Lung (tissue), 16 donors: ENCODE results near the gene SCUBE3. TPM values are rescaled to one million over a fixed set of nuclear protein-coding genes. Genes with fewer than 3 reads are reported as not detected.

Experiments used
- ATAC-seq: fragments of 200-7000 bp; cut with Tn5 transposase; one replicate; pipeline ENCODE4 v1.9.1; 2020; ENCODE audit warnings: moderate number of reproducible peaks; ENCODE audit not compliant: insufficient read depth, low FRiP score
- DNase-seq, 3 donors: peaks; one replicate each; pipeline ENCODE4 v3.0.0-alpha.2; 2013 to 2017
- H3K27ac ChIP-seq, 2 donors: one replicate each; pipeline ENCODE4 v1.5.1; 2013; ENCODE audit warnings: mild to moderate bottlenecking in 2 of 2, moderate library complexity in 2 of 2, control low read depth in 1 of 2, inconsistent platforms in 1 of 2, low read depth in 1 of 2, low read length in 1 of 2
- H3K27me3 ChIP-seq, 3 donors: one replicate each; pipeline ENCODE4 v1.5.1; 2013; ENCODE audit warnings: low read length in 2 of 3; ENCODE audit not compliant: control insufficient read depth in 3 of 3, insufficient read depth in 3 of 3
- H3K36me3 ChIP-seq, 4 donors: one replicate each; pipeline ENCODE4 v1.5.1; 2013; ENCODE audit warnings: low read length in 4 of 4, mild to moderate bottlenecking in 1 of 4, moderate library complexity in 1 of 4; ENCODE audit not compliant: control insufficient read depth in 4 of 4, insufficient read depth in 4 of 4
- H3K4me1 ChIP-seq, 5 donors: one replicate each; pipeline ENCODE4 v1.5.1; 2013; ENCODE audit warnings: low read length in 5 of 5, mild to moderate bottlenecking in 2 of 5, moderate library complexity in 1 of 5; ENCODE audit not compliant: control insufficient read depth in 5 of 5, insufficient read depth in 5 of 5
- H3K4me3 ChIP-seq: one replicate; pipeline ENCODE4 v1.5.1; 2013; ENCODE audit warnings: mild to moderate bottlenecking, control low read depth, moderate library complexity
- H3K9ac ChIP-seq, 2 donors: one replicate each; pipeline ENCODE4 v1.5.1; 2013; ENCODE audit warnings: low read length in 2 of 2, control low read depth in 1 of 2; ENCODE audit not compliant: insufficient read depth in 1 of 2
- H3K9me3 ChIP-seq, 4 donors: one replicate each; pipeline ENCODE4 v1.5.1; 2013; ENCODE audit warnings: low read length in 3 of 4, mild to moderate bottlenecking in 1 of 4, moderate library complexity in 1 of 4; ENCODE audit not compliant: control insufficient read depth in 4 of 4, insufficient read depth in 3 of 4
- CTCF ChIP-seq: IDR thresholded peaks from 2 replicates; pipeline ENCODE4 v1.5.1; 2012; ENCODE audit warnings: mild to moderate bottlenecking; ENCODE audit errors: control extremely low read depth, extremely low read depth
- WGBS, 2 donors: extraction: QIAGEN DNeasy Blood & Tissue Kit; methylation state at CpG; one replicate each; pipeline ENCODE4 v1.1.7; 2013; 5-methylcytosine and 5-hydroxymethylcytosine counted together
- long read RNA-seq, 5 donors: transcript quantifications; one replicate each; lab custom pipeline, GENCODE V29; 2026
- polyA plus RNA-seq, 2 donors: library from polyadenylated mRNA; stranded (reverse); fragments of 200-250 nt; gene quantifications; one replicate each; pipeline ENCODE4 v1.2.1, GENCODE V29; 2013
- total RNA-seq, 2 donors: library from RNA; depleted of rRNA in 1 of 2; stranded (reverse); fragments of >200 nt in 1 of 2; gene quantifications; one replicate each; pipeline ENCODE4 v1.2.1, GENCODE V29; 2014 to 2021
- donor health status: control.
- donor health status: control.
- donor health status: Bipolar disorder and iron deficiency.
- donor health status: healthy.
- donor health status: DM: yes; HTN: yes; CAD: no.

The SCUBE3 gene
- 1 to 10 TPM; 1.4 to 2.1 TPM for total RNA-seq
- under 1 TPM; 0.02 to 0.43 TPM for polyA plus RNA-seq
- long read RNA-seq, donor 1: 0 reads
- long read RNA-seq, donor 2: 0 reads
- long read RNA-seq, donor 3: 0 reads
- long read RNA-seq, donor 4: 0 reads
- long read RNA-seq, donor 5, partial matches to known transcripts: 8 of 8 reads
- long read RNA-seq, donor 5, other reads (novel, unspliced or antisense): 0 of 8 reads

- Histone ChIP-seq H3K9ac (no peak within 1 kb of the TSS), H3K27ac (no peak within 1 kb of the TSS), H3K27me3 (peaks cover 0 to 35% (median 22%) of the 10 kb centered on the region in 3 donors), H3K4me1 (peaks cover 0 to 46% (median 6%) of the 10 kb centered on the region in 5 donors), H3K4me3 (peak within 1 kb of the TSS; percentile 37), H3K36me3 (no peaks in the 10 kb centered on the region), H3K9me3 (no peaks in the 10 kb centered on the region)
- ATAC-seq (no peak), DNase-seq (peak; percentile 77 to 81 (median 81))
- 1 to 2% methylated on average over 69 to 89 of the region's 89 CpGs for WGBS, 2 donors
- TF ChIP-seq CTCF: no peak
These were observed at the start of gene SCUBE3 for GRCh38 chr6:35213824-35214756. TSS of gene SCUBE3 (plus strand) at chr6:35213956. CDS start at chr6:35214419, 463 bp downstream.

DNA sequence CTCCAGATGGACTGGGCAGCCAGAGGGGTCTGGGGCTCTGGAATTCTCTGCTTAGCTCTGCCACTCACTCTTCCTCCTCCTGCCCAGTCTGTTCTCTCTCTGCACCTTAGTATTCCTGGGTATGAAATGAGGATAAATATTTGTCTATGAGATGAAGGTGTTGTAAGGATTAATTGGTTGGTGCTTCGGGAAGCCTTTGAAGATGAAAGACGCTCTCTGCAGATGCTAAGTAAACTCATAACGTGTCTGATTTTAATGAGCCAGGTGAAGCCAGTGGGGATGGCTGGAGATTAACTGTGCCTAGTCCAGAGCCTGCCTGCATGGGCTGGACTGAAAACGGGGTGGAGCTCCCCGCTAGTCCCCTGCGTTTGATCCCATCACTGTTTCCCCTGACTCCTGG is 49.5 kb upstream of the SCUBE3 start:
- peaks cover 3 to 31% (median 14%) of the 10 kb centered on the region in 5 donors for H3K4me1 ChIP-seq
- no peaks in the 10 kb centered on the region for H3K9me3 ChIP-seq
- no peak overlapping the region for H3K4me3 ChIP-seq
- H3K27ac ChIP-seq: no peak overlapping the region
- no peaks in the 10 kb centered on the region for H3K27me3 ChIP-seq
- 76 to 82% methylated on average over 6 of the region's 6 CpGs for WGBS, 2 donors
- TF ChIP-seq CTCF: no peak
- no peak for ATAC-seq
- DNase-seq: no peak
- no peak overlapping the region for H3K9ac ChIP-seq
- H3K36me3 ChIP-seq: no peaks in the 10 kb centered on the region

DNA sequence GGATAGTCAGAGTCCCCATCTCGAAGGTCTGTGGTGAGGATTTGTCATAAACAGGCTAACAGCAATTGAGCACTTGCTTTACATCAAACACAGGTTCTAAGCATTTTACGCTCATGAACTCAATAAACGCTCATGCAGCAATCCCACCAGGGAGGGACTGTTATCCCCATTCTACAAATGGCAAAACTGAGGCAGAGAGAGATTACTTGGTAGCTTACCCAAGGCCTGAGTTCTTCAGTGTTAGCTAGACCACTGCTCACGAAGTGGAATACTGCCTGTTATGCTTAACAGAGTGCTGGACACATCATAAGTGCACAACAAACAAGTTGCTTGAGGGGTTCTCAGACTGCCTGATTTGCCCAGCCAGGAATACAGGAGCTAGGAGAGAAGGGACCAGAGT is 48.9 kb upstream of the SCUBE3 start:
- 90 to 93% methylated on average over 4 of the region's 4 CpGs for WGBS, 2 donors
- H3K27ac ChIP-seq: peak overlapping the region in 1 of 2 donors; percentile 16
- H3K27me3 ChIP-seq: no peaks in the 10 kb centered on the region
- no peaks in the 10 kb centered on the region for H3K9me3 ChIP-seq
- H3K36me3 ChIP-seq: no peaks in the 10 kb centered on the region
- peaks cover 3 to 31% (median 14%) of the 10 kb centered on the region in 5 donors for H3K4me1 ChIP-seq
- TF ChIP-seq CTCF: no peak
- H3K4me3 ChIP-seq: no peak overlapping the region
- ATAC-seq: no peak
- no peak for DNase-seq
- no peak overlapping the region for H3K9ac ChIP-seq
